HS-27A (cell line): ENCODE measurements around the gene MCMBP.
"Not testable (repeated sequence)": the region's sequence is repeated elsewhere in the genome, so short reads cannot be mapped to it uniquely, and the experiment has no call there.

Experiments used
- DNase-seq: peaks from one replicate; pipeline ENCODE4 v3.0.0-alpha.2; 2012; ENCODE audit warnings: low read depth, missing footprints

Gene MCMBP

DNA sequence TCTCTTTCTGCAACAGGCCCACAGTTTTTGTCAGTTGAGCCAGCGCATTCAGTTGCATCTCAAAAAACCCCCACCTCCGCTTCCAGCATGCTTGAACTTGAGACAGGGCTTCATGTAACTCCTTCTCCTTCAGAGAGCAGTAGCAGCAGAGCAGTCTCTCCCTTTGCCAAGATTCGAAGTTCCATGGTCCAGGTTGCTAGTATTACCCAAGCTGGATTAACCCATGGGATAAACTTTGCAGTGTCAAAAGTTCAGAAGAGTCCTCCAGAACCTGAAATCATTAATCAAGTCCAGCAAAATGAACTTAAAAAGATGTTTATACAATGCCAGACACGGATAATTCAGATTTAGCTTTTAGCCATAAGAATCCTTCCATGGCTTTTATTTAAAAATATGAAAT lies 45.2 kb downstream of the MCMBP start:
- DNase-seq: no peak

GRCh38 chr10:119826771-119827170 lies 45.9 kb downstream of the MCMBP start:
- DNase-seq: no peak

- no peak for DNase-seq
Measured at GRCh38 chr10:119824299-119824698, 48.3 kb downstream of the MCMBP start.

GRCh38 chr10:119821182-119821581 lies 51.5 kb downstream of the MCMBP start:
- no peak for DNase-seq

- no peak for DNase-seq
Measured at GRCh38 chr10:119818889-119819270, 53.8 kb downstream of the MCMBP start.

DNA sequence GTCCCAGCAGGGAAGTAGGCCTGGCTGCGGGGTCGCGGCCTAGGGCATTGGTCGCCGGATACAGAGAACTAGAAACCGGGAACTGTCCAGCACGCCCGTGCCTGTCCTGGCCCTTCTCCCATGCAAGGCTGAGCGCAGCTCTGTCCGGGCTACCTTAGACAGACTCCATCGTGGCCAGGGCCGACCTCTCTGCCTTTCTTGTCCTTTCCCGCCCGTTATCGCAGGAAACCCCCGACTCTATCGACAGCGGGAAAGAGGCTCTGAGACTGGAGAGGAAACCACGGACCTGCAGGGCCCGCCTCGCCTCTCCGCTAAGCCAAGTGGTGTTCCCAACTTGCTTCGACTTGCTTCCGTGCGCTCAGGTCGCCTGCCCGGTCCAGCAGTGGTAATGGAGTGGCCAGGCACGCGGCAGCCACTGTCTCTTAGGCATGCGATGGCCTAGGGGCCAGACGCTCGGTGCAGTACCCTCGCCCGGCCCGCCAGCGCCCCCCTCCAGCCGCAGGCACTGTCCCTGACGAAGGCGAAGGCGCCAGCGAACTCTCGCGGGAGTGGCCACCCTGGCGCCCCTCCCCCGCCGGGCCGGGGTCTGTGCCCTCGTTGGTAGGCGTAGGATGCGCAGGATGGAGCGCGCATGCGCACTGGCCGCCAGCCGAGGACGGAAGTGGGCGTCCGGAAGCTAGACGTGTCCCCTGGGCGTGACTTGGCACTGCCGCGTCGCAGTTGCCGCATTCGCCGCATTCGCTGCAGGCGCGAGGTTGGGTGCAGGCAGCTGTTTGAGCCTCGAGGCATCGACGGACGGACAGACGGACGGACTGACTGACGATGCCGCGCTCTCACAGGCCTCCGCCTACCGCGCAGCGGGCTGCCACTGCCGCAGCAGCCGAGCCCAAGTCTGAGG lies 54.4 kb downstream of the MCMBP start:
- DNase-seq: no peak

DNA sequence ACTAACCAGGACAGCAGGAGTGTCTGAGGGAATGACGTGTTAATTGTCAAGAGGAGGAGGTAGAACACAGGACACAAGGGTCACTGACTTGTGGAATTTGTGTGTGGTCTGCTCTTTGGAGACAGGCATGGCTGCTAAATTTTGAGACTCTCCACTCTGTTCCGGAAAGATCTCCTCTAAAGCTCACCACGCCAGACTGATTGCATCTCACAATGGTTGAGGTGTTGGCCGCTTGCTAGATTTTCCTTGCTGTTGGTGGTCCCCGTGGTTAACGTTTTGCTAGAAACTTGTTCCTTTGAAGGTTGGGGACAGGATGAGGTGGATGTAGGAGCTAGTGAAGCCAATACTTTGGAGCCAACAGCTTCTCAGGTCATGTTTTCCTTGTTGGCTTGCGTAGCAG lies 57.0 kb downstream of the MCMBP start:
- no peak for DNase-seq

DNA sequence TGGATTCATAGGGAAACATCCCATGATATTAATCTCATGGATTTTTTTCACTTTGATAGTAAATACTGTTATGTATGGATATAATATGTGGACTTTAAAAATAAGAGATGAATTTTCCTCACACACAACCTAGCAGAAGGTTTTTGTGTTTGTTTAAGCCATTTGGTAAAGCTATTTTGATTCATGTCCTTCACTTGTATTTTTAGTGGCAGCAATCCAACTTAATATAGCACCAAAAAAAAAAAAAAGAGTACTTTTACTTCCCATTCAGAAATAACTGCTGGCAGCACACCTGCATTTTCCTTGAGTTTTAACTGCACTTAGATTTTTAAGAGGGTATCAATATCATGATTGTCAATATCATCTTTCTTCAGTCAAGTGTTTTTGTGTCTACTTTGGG lies 60.0 kb downstream of the MCMBP start:
- no peak for DNase-seq

GRCh38 chr10:119811122-119811521 lies 61.5 kb downstream of the MCMBP start:
- DNase-seq: no peak

GRCh38 chr10:119807960-119808697 lies 64.5 kb downstream of the MCMBP start:
- no peak for DNase-seq

DNA sequence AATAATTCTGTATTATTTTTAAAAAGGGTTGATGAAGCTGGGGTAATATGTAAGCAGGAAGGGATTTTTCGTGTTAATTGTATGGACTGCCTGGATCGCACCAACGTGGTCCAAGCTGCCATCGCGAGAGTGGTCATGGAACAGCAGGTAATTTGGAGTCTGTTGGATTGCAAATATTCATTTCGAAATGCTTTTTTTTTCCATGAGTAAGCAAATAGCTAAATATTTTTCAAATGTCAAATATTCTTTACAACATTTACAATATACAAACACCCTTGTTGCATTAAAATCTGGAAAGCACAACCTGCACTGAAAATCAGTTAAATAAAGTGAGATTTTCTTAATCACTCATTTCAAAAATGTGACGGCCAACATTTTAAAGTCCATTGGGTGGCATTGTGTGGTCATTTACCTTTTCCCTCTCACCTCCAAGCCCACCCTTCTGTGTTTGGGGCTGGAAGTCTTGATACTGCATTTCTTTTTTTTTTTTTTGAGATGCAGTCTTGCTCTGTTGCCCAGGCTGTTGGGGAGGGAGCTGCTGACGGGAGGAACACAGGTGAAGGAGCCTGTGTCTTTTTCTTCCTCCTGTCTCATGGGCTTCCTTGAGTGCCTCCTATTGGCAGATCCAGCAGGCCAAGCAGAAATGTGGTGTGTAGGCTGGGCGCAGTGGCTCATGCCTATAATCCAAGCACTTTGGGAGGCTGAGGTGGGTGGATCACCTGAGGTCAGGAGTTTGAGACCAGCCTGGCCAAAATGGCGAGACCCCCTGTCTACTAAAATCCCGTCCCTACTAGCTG lies 66.1 kb downstream of the MCMBP start:
- no peak for DNase-seq

- DNase-seq: no peak
Measured at GRCh38 chr10:119805702-119806230, 66.9 kb downstream of the MCMBP start.

- peak; percentile 8 for DNase-seq
Measured at GRCh38 chr10:119803264-119803663, 69.4 kb downstream of the MCMBP start.

GRCh38 chr10:119801998-119802538 lies 70.6 kb downstream of the MCMBP start:
- no peak for DNase-seq

DNA sequence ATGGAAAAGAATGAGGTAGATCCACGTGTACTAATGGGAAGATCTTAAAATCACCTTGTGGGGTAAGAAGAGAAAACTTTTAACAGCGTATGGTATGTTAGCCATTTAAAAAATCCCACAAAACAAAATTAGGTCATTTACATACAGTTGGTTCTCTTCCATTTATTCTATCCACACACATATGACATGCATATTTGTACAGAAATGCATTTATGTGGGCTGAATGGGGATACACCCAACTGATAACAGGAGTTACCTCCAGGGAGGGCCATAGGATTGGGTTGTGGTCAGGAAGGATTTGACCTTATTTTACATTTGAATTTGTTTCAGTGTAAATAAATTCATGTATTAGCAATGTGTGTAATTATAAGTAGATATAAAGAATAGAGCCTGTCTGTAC lies 71.5 kb downstream of the MCMBP start:
- DNase-seq: no peak

GRCh38 chr10:119796039-119796438 lies 76.6 kb downstream of the MCMBP start:
- DNase-seq: no peak

DNA sequence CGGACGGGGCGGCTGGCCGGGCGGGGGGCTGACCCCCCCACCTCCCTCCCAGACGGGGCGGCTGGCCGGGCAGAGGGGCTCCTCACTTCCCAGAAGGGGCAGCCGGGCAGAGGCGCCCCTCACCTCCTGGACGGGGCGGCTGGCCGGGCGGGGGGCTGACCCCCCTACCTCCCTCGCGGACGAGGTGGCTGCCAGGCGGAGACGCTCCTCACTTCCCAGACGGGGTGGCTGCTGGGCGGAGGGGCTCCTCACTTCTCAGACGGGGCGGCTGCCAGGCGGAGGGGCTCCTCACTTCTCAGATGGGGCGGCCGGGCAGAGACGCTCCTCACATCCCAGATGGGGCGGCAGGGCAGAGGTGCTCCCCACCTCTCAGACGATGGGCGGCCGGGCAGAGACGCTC lies 77.5 kb downstream of the MCMBP start:
- DNase-seq: not testable (repeated sequence)

GRCh38 chr10:119786117-119786769 lies 86.4 kb downstream of the MCMBP start:
- no peak for DNase-seq

DNA sequence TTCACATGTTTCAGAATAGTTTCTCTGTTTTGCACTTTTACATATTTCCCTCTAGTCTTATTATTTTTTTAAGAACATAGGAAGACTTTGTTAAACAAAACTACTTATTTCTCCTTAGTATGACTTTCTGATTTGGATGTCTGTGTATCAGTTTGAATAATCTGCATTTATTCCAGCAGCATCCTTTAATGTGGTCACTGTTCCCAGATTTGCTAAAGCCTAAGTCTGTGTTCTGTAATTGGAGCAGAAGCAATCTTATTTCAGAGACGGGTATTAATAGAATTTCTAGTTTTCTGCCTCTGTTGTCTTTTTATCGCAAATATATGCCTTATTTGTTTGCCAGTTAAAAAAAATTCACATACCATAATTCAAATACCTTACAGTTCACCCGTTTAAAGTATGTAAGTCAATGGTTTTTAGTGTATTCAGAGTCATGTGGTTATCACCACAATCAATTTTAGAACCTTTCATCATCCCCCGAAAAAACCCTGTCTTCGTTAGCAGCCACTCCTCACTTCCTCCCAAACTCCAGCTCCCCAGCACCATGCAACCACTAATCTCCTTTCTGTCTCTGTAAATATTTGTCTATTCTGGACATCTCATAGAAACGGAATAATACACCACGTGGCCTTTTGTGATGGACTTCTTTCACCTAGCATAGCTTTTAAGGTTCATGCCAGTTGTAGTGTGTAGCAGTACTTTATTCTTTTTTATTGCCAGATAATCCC lies 88.1 kb downstream of the MCMBP start:
- no peak for DNase-seq

DNA sequence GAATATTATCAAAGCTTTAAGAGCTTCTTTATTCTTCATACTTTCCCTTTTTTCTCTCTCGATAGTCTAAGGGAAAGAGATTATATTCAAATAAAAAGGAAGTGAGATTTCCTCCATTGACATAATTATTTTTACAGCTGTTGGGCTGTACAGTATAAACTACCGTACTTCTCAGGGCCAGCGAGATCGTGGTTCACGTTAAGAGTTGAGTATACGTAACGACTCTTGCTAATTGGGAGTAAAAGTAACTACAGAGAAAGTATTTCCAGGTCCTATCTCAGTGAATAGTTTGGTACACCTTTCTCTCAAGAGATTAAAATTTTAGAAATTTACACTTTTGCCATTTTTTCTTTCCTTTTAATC lies 89.0 kb downstream of the MCMBP start:
- no peak for DNase-seq
